CD4-positive, alpha-beta T cell treated with Interleukin-4 for 4 hours (primary cell): ENCODE data around the gene NR1I3.
"Not testable (repeated sequence)": the region's sequence is repeated elsewhere in the genome, so short reads cannot be mapped to it uniquely, and the experiment has no call there.

Source experiments
- DNase-seq: peaks from one replicate; pipeline ENCODE4 v3.0.0-alpha.2; 2020

The NR1I3 gene

GRCh38 chr1:161250100-161250499 is 12.1 kb upstream of the NR1I3 start:
- DNase-seq, result not testable (repeated sequence)

DNA sequence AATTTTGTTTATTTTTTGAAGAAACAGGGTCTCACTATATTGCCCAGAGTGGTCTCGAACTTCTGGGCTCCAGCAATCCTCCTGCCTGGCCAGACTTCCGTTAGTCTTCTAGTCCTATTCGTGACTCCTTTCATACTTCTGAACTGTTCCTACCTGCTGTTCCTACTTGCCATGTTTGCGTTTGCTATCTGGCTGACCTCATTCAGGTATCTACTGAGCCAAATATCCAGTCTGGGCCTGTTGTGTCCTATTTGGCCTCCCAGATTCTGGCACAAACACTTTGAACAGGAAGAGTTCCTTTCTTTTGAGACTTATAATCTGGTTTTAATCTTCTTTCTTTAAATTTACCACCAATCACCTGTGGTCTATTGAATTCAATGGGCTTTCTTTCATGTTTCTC is 6.9 kb upstream of the NR1I3 start:
- no peak for DNase-seq

GRCh38 chr1:161242313-161242712 is 4.3 kb upstream of the NR1I3 start:
- no peak for DNase-seq

GRCh38 chr1:161241682-161242081 is 3.7 kb upstream of the NR1I3 start:
- DNase-seq, result no peak

- no peak for DNase-seq
These were observed 1.8 kb downstream of the NR1I3 start for GRCh38 chr1:161235957-161236775.

DNA sequence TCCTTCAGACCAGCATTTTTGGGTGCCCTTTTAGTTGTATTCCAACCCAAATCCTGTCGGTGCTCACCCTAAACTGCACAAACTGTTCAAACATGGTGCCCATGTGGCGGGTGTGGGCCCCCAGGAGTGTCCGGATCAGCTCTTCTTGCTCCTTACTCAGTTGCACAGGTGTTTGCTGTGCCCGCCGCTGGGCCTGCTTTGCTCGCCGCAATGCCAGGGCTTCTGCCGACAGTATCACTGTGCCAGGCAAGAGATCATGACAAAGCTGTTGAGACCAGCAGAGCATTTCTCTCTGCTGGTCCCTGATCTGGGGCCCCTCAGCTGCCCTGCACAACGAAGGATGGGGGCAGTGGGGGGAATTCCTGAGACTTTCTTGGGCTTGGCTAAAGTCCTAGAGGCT is 4.9 kb downstream of the NR1I3 start:
- no peak for DNase-seq

GRCh38 chr1:161230762-161231161 is 7.2 kb downstream of the NR1I3 start:
- DNase-seq, result no peak

DNA sequence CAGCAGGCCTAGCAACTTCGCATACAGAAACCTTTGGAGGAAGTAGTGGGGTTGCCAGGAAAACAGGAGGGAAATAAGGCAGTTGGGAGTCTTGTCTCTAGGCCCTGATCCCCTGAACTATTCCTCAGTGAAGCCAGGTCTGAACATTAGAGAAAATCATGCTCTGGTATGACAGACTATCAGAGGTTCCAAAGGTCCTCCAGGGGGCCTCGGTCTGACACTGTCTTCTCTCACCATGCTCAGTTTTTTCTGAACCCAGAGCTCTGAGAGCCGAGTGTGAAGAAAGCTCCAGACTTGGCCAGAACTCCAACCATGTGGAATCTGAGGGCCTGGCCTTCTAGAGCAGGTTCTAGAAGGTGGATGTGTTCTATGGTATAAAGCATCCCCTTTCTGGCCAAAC is 8.1 kb downstream of the NR1I3 start:
- no peak for DNase-seq

- no peak for DNase-seq
These were observed 10.0 kb downstream of the NR1I3 start for GRCh38 chr1:161228032-161228431.

GRCh38 chr1:161227196-161227871 is 10.7 kb downstream of the NR1I3 start:
- DNase-seq, result peak; percentile 88

GRCh38 chr1:161226759-161227158 is 11.2 kb downstream of the NR1I3 start:
- DNase-seq, result no peak

DNA sequence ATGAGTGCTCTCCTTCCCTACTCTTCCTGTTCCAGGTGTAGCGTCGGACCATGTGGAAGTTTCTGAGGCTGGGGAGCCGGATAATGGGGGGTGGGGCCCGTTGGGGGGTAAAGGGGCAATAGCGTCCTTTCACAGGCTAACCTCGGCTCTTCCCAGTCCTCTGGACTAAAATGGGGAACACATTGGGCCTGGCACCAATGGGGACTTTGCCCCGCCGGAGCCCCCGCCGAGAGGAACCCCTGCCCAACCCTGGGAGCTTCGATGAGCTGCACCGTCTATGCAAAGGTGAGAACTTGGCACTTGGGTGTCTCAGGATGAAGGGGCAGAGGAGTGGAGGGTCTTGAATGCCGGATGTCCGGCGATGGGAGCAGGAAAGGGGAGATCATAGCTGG is 11.7 kb downstream of the NR1I3 start:
- no peak for DNase-seq

GRCh38 chr1:161225534-161226319 is 12.3 kb downstream of the NR1I3 start, which contains the start of gene TOMM40L:
TOMM40L (plus strand) TSS chr1:161226060; CDS start chr1:161226490, 430 bp downstream.
- peak; percentile 99 for DNase-seq

DNA sequence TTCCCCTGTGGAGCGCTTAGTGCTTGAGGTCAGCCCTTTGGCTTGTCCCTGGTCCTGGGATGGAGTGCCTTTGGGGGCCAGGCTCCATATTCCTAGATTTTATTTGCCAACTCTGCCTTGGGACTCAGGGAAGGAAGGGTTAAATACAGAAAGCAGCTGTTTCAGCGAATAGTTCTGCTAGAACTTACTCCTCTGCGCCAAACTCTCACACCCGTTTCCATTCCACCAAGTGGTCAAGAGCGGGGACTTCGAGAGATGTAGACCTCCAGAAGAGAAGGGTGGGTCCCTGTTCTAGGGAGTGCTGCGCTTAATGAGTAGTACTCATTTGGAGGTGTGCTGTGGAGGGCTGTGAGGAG is 12.8 kb downstream of the NR1I3 start:
- DNase-seq, result no peak

DNA sequence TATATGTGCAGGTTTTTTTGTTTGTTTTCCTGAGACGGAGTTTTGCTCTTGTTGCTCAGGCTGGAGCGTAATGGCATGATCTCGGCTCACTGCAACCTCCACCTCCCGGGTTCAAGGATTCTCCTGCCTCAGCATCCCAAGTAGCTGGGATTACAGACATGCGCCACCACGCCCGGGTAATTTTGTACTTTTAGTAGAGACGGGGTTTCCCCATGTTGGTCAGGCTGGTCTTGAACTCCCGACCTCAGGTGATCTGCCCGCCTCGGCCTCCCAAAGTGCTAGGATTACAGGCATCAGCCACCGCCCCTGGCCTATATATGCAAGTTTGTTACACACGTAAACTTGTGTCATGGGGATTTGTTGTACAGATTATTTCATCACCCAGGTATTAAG is 13.3 kb downstream of the NR1I3 start:
- DNase-seq, result not testable (repeated sequence)

DNA sequence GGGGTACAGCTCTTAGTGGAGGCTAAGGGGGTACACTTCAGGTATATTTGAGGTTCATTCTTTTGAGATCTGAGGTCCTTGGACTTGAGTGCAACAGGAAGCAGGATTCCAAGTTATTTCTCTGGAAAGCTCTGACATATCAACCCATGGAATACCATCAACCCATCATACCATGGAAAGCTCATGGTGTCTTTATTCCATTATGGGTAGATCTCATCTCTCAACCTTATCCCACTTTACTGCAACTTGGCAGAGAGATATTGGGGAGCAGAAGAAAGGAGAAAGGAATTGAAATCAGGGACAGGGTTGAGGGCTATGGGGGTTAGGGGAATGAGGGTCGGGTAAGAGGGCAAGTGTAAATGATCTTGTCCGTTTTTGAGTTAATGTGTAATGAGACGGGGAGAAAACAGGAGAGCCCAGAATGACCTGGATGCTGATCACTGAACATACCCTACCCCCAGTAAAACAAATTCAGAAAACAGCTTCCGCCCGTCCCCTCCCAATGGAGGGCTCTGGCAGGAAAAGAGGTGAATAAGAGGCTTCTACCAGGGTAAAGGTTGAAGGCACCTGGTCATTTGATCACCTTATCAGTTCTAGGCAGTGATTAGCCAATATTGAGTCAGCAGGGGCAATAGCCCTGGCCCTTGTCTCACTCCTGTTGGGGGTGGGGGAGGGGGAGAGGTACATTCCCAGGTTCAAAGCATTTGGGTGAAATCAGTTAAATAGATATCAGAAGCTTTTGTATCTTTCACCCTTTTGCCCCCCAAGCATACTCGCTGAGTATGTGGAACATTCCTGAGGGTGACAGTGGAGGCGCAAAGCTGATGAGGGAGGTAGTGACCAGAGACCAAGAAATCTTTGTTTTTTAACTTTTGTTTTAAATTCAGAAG is 14.0 kb downstream of the NR1I3 start:
- DNase-seq, result no peak

GRCh38 chr1:161222175-161223019 is 15.6 kb downstream of the NR1I3 start:
- DNase-seq, result no peak

- DNase-seq, result no peak
These were observed 18.0 kb downstream of the NR1I3 start for GRCh38 chr1:161220002-161220401.

- no peak for DNase-seq
These were observed 18.7 kb downstream of the NR1I3 start for GRCh38 chr1:161219078-161219892.

GRCh38 chr1:161218301-161219077 is 19.5 kb downstream of the NR1I3 start:
- no peak for DNase-seq
